CD4-positive, alpha-beta T cell treated with Interleukin-1 beta for 1 hour (primary cell): ENCODE results near the gene RUBCNL.
A peak's percentile ranks its signal among the peaks of the same experiment; 100 is the strongest.

Experiments
- DNase-seq, 2 donors: peaks; one replicate each; pipeline ENCODE4 v3.0.0-alpha.2; 2020 to 2022

RUBCNL gene

GRCh38 chr13:46339035-46339666, 47.9 kb downstream of the RUBCNL start:
- DNase-seq = peak in 1 of 2 donors; percentile 60

GRCh38 chr13:46337700-46338099, 49.4 kb downstream of the RUBCNL start:
- DNase-seq = no peak

GRCh38 chr13:46334035-46334822, 52.8 kb downstream of the RUBCNL start:
- no peak for DNase-seq

GRCh38 chr13:46332772-46333171, 54.3 kb downstream of the RUBCNL start:
- no peak for DNase-seq

GRCh38 chr13:46329624-46330023, 57.4 kb downstream of the RUBCNL start:
- DNase-seq = no peak

GRCh38 chr13:46327246-46327645, 59.8 kb downstream of the RUBCNL start:
- DNase-seq = no peak

- DNase-seq = no peak
Measured at GRCh38 chr13:46324976-46325375, 62.1 kb downstream of the RUBCNL start.

- DNase-seq = peak; percentile 76 to 77
Measured at GRCh38 chr13:46321494-46322225, 65.4 kb downstream of the RUBCNL start.

- DNase-seq = no peak
Measured at GRCh38 chr13:46320821-46321220, 66.2 kb downstream of the RUBCNL start.

- no peak for DNase-seq
Measured at GRCh38 chr13:46320406-46320805, 66.6 kb downstream of the RUBCNL start.

GRCh38 chr13:46318986-46319385, 68.1 kb downstream of the RUBCNL start:
- DNase-seq = no peak

- DNase-seq = no peak
Measured at GRCh38 chr13:46317120-46317519, 69.9 kb downstream of the RUBCNL start.

- no peak for DNase-seq
Measured at GRCh38 chr13:46315491-46316075, 71.5 kb downstream of the RUBCNL start.

GRCh38 chr13:46315036-46315435, 72.0 kb downstream of the RUBCNL start:
- no peak for DNase-seq

GRCh38 chr13:46314587-46314986, 72.5 kb downstream of the RUBCNL start:
- no peak for DNase-seq

- no peak for DNase-seq
Measured at GRCh38 chr13:46313432-46314257, 73.4 kb downstream of the RUBCNL start.

GRCh38 chr13:46313024-46313423, 74.0 kb downstream of the RUBCNL start:
- DNase-seq = no peak

- DNase-seq = no peak
Measured at GRCh38 chr13:46311217-46311616, 75.8 kb downstream of the RUBCNL start.

GRCh38 chr13:46310066-46310465, 77.0 kb downstream of the RUBCNL start:
- no peak for DNase-seq

GRCh38 chr13:46307554-46307953, 79.5 kb downstream of the RUBCNL start:
- DNase-seq = no peak

- DNase-seq = no peak
Measured at GRCh38 chr13:46304546-46304945, 82.5 kb downstream of the RUBCNL start.

- DNase-seq = no peak
Measured at GRCh38 chr13:46303742-46304385, 83.2 kb downstream of the RUBCNL start.
